GM21528 (cell line): ENCODE measurements around the gene CFAP57.

Source experiments
- ATAC-seq: cut with Tn5 transposase; IDR thresholded peaks from one replicate; pipeline ENCODE4 v1.9.1; 2021; ENCODE audit warnings: mild to moderate bottlenecking, moderate library complexity; ENCODE audit not compliant: unreplicated experiment, low FRiP score

The CFAP57 gene

DNA sequence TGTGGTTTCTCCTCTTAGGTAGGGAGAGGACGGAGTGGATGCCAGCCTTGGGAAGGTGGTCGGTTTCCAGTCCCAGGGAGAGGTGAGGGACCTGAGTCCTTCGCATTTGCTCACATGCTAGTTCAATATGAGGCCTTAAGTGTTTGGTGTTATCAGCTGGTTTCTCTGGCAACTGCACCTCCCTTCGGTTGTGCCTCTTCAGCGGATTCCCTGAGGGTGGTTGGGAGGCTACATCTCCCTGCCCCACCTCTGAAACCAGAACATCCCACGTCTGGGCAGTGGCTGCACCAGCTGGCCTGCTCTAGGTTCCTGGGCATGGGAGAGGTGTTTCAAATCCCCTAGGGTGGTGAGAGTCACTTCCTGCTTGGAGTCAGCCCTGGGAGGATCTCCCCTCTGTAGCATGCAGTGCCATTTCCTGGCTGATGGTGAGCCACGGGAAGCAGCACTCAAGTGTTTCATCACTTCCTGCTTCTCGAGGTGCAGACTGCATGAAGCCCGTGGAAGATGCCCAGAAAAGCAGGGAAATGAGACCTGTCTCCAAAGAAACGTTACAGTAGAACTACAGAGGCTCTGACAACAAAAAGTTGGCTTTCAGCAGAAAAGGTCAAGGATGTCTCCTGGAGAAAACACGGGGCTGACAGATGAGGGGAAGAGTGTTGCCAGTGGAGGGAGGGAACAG lies 102.1 kb downstream of the CFAP57 start:
- ATAC-seq = no peak

DNA sequence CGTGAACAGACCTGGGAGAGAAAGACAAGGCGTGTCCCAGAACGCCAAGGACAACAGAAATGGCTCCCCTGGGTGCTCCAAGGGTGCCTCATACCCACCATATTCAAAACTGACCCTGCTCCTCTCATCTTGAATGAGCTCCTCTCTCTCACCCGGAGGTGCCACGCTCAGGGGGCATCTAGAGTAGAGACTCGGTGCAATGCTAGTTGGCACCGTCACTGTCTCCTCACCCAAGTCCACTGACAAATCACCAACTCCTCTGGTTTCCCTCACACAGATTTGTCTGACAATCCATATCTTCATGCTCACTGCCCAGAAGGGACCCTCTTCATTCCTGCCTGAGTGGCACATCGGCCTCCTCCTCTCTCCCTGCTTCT lies 102.7 kb downstream of the CFAP57 start:
- no peak for ATAC-seq

DNA sequence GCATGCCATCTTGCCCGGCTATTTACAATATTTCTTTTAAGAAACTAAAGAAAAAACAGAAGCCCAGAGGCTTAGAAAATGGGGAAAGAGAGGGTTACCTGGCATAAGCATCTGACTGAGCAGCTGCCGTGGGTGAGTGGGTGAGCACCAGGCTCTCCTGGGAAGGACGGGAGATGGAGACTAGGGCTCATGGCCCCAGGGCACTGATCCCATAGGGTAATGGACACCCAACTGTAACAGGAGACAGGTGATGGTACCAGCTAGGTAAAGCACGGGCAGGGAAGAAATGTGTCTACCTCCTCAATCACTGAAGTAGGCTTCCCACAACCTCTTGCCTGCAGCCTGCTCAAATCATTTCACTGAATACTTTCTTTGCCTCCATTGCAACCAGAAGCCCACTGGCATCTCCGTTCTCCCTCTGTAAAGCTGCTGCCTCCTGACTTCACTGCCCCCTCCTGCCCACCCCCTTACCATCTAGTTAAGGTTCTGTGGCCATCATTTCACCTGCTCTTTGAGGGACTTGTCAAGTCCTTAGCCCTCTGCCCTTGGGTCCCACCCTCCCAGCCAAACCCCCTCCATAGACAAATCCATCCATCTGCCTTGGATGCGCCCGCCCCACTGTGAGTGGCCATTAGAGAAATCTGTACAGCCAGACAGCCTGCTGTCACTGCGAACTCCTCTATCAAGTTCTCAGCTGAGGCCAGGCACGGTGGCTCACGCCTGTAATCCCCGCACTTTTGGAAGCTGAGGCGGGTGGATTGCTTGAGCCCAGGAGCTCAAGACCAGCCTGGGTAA lies 103.9 kb downstream of the CFAP57 start:
- ATAC-seq = no peak

DNA sequence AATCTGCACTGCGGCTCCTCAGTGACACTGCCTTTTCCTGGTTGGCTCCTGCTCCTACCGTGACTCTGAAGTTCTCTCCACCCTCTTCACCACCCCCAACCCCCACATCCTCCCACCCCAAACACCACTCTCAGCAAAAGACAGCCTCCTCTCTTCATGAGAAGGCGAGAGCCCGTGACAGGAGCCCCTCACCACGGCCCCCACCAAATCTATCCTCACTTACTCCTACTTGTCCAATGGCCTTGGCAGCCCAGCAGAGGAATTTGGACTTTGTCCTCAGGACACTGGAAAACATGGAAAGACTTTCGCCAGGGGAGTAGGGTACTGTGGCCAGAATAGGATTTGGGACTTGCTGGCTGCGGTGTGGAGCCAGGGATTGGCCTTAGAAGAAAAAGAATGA lies 104.5 kb downstream of the CFAP57 start:
- ATAC-seq = no peak

DNA sequence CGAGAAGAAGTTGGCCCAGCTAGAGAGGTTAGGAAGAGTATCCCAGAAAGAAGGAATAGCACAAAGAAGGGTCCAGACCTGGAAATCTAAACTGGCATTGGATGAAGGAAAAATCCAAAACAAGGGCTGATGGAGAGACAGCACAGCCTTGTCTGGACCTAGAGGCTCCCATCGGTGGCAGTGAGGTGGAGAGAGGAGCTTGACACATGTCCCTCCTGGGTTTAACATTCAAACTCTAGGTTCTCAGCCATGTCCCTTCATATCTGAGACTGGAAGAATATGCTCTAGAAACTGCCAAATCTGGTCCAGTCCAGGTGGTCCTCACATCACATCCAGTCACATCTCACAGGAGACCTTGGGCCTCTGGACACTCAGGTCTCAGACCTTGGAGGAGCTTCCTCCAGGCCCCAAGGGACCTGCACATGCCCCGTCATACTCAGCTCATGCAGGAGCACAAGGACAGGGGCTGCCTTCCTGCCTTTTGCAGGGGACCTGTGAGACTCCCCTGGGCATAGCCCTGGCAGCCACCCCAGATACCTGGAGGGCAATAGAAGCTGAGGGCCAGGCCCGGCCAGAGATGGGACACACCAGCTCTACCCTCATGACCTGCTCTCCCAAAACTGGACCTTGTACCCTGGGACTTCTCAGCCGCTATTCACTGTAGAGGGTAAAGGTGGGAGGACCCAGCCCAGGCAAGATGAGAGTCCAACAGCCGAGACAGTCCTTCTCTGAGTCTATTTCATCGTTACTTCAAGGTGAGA lies 105.2 kb downstream of the CFAP57 start:
- no peak for ATAC-seq

DNA sequence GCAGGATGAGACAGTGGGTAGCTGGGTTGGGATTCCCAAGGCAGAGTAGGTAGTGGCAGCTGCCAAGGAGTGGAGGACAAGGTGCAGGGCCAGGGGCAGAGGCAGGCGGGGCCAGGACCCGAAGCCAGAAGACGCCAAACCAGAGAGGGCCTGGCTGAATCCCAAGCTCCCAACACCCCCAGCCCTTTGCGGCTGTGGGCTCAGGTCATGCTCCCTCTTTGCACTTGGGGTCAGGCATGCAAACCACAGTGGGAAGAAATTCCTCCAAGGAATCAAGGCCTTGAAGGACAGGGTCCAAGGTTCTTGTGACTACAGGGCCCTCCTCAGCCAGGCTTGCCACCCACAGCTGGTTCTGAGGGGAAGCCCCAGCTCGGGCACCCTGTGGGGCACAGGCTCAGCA lies 107.0 kb downstream of the CFAP57 start:
- ATAC-seq = no peak

DNA sequence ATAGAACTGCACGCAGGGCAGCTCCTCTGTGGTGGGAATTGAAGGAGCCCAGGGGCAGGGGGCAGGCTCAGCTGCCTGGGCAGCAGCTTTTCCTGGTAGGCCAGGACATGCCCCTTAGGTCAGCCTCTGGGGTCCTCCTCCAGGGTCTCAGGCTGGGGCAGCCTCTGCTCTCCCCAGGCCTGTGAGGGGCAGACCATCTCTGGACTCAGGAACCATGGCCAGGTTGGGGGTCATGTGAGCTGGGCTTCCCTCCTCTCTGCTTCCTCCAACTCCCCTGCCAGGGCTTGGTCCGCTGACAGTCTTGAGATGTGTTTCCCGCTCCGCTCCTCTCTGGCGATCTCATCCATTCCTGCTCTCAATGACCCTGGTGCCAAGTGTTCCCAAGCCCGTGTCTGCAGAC lies 107.5 kb downstream of the CFAP57 start:
- no peak for ATAC-seq

DNA sequence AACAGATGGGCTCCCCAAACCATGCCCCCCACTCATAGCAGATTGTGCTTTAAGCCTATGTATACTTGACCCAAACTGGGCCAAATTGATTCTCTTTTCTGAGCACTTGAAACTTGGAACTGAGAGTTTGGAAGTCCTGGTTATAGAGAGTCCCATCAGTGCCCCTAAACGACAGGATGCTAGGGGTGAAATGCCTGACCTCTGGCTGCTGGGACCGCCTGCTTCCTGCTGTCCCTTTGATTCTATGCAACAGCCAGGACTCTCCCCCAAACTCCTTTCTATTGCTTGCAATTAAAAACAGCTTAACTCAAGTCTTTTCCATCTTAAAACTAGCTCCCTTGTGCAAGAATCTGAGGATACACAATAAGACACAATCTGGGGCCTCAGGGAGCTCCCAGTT lies 108.6 kb downstream of the CFAP57 start:
- no peak for ATAC-seq

DNA sequence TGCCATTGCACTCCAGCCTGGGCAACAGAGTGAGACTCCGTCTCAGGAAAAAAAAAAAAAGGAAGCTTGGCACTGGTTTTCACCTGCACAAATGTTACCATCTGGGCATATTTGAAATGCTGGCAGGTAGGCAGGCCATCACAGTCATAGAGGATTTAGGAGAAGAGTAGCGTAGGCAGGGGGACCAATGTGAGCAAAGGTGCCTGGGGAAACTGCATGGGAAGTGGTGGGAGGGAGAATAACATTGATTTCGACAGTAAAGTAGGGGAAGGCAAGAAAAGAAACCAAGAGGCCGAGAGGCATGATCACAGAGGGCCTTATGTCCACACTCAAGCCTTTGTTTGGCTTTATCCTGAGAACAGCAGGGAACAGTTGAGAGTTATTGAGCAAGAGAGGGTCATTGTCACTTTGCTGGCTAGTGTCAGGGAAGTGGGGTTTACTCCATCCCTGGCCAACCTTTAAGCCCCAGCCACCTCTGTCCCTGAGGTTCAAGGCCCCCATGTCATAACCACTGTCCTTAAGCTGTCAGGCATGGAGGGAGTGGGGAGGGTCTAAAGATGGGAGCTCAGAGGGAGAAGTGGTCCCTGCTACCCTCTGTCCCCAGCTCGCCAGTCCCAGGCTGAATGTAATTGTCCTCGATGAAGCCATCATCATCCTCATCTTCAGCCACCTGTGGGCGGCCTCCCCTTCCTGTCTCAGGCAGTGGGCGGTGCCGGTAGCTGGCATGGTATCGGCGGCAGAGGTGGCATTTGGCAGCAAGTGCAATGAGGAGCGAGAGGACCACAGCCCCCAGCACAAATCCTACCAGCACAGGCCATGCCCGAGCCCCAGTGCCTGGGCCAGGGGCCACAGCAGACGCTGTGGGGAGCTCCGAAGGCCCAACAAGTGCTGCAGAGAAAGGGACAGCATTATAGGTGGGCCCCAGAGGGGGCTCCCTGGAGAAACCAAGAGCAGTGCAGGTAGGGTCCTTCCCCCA lies 110.4 kb downstream of the CFAP57 start:
- no peak for ATAC-seq

DNA sequence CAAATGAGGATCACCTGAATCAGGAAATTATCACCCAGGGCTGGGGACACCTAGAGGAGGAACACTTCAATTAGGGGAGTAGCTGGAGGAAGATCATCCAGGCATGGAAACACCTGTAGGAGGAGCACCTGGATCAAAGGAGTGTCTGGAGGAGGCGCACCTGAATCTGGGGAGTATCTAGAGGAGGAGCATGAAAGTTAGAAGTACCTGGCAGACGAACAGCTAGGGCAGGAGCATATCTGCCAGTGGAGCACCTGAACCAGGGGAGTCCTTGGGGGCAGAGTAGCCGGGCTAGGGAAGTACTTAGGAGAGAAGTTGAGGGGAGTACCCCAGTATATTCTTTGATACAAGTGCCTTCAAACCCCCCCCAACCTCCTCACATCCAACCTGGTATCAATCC lies 111.9 kb downstream of the CFAP57 start:
- no peak for ATAC-seq

DNA sequence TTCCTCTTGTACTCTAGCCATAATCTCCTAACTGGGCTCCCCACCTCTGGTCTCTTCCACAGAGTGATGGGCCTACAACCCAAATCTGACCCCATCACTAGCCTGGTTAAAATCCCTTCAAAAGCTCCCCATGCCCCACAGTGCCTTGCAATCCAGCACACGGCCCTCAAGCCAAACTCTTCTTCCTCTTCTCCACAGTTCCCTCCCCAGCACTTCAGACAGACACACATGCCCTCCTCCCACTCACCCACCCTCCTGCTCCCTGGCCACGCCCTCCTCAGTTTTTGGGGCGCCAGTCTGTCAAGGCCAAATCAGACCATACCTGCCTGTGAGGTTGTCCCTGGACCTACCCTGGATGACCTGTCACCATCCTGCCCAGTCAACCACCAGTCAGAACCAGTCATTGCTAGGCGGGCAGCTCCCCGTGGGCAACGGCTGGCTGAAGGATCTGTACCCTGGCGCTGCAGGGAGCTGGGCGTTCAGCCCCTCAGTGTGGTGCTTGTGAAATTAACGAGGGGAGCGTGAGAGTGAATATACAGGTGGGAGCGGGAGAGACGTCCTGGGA lies 112.5 kb downstream of the CFAP57 start:
- no peak for ATAC-seq

DNA sequence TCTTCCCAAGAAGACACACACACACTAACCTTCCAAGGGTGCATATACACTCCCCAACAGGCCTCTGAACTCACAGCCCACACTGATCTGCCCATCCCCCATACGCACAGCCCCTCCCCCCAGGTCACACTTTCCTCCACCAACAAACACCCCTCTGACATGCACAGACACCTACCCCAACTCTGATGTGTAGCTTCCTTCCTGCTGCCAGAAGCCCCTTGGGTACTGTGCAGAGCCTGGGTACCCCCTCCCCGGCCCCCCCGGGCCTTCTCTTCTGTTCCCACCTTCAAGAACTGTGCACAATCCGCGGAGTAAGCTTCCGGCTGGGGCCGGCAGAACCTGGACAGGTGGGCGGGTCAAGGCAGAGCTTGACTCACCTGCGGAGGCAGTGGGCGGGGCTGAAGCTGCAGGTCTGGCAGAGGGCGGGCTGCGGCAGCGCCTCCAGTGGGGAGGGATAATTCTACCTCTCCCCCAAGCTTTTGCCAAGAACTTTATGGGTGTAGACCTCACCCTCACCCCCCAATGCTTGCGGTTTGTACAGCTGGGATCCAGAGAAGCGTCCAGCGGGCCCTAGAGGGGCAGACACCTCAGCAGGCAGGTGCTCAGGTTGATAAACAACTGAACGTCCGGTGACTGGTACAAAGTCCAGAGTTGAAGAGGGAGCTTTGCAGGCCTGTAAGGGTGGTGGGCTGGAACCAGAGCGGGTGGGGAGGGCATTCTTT lies 113.3 kb downstream of the CFAP57 start, which contains the start of gene C1orf210:
Gene C1orf210 (minus strand): TSS at position 313 of the 722 bp plus-strand sequence. CDS start 2,311 bp downstream, outside the sequence.
- ATAC-seq = no peak

DNA sequence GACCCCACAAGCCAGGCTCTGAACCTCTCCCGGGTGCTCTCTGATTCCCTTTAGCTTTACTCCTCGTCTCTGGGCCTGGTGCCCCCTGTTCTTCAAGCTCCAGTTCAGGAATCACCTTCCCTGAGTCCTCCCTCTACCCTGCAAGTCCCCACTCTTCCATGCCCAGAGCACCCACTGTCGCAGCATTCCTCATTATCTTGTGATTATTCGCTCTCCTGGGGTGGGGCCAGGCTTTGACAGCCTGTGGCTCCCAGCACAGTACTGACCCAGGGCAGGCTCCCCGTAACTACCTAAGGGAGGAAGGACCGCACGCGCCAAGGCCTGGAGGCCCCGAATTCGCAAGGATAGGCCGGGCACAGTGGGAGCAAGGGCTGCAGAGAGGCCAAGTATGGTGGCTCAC lies 114.0 kb downstream of the CFAP57 start:
- ATAC-seq = no peak

DNA sequence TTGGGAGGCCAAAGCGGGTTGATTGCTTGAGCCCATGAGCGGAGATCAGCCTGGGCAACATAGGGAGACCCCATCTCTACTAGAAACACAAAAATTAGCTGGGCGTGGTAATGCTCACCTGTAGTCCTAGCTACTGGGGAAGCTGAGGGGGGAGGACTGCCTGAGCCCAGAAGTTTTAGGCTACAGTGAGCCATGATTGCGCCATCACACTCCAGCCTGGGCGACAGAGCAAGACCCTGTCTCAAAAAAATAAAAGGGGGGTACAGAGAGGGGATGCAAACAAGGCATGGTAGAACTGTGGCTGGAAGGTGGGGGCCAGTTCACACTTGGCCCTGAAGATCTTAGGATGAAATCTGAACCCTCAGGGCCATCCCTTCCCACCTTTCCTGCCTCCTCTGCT lies 114.4 kb downstream of the CFAP57 start:
- ATAC-seq = no peak

DNA sequence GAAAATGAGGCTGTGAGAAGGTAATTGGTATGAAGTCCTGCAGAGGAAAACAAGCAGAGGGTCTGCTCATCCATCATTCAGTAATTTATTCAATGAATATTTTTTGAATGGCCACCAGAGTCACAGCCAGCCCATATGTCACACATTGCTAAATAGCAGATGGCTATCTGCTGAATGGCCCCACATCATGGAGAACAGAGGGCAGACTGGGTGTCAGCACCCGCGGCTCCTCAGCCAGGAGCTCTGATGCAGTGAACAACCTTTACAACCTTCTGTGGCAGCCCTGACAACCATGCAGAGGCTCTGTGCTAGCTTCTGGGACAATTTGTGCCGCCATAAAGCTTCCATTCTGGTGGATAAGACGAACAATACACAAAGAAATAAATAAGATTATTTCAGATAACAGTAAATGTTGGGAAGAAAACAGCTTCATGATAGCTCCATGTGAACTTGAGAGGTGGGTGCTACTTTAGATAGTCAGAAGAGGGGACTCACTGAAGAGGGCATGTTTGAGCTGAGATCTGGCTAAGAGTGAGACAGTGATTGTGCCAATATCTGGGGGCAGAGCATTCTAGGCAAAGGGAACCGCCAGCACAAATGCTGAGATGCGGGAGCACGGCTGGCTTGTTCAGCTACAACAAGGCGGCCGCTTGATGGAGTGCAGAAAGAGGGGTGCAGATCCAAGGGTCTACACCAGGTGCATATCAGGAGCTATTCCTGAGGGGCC lies 116.1 kb downstream of the CFAP57 start:
- no peak for ATAC-seq

DNA sequence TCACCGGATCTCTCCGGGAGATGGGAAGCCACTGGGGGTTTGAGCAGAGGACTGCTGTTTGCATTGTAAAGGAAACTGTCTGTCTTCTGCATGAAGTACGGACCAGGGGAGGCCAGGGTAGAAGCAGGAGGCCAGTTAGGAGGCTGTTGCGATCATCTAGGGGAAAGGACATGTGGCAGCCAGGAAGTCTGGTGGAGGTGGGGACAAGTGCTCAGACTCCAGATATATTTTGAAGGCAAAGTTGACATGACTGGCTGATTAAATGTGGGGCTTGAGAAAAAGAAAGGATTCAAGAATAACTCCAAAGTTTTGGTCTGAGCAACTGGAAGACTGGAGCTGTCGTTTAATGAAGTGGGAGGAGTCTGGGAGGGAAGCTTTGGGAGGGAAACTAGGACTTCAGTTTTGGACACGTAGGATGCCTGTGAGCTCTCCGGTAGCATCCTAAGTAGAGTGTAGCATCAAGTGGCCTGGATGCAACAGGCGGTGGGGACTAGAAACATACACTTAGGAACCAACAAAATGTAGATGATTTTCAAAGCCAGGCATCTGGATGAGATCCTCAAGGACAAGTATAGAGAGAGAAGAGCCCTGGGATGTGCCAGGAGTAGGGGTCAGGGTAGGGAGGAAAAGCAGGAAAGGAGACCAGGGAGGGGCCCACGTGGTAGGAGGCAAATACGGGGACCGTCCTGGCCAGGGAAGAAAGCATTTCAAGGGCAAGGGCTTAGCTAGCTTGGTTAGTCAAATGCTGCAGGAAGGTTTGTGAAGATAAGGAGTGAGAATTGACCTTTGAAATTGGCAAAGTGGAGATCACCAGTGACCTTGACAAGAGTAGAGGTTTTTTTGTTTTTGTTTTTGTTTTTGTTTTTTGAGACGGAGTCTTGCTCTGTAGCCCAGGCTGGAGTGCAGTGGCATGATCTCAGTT lies 116.9 kb downstream of the CFAP57 start:
- no peak for ATAC-seq

DNA sequence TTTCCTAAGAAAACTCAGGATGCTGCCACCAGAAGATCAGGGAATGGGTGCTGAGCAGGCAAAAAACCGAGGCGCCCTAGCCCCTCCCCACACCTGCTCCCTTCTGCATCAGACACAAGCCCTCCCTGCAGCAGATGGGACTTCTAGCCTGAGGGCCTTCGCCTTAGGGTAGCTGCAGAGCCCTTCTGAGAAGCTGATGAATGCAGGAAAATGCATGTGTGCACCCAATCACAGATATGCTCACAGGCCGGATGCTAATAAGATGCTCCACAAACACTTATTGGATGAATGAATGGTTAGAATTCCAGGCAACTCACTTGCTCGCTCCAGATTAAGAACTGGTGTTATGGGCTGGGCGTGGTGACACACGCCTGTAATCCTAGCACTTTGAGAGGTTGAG lies 120.1 kb downstream of the CFAP57 start:
- ATAC-seq = no peak

DNA sequence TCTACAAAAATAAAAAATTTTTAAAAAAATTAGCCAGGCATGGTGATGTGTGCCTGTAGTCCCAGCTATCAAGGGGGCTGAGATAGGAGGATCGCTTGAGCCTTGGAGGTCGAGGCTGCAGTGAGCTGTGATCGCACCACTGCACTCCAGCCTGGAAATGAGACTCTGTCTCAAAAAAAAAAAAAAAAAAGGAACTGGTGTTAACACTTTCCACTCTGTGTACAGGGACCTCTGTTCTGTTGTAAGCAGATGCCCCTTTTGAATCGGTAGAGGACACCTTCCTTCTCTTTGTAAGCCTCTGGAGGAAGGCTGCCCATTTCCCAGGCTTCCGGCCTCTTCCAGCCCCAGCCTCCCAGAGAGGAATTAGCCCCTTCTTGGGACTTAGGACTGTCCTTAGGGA lies 120.5 kb downstream of the CFAP57 start:
- ATAC-seq = no peak
